ENCODE results near the gene KNSTRN.

GRCh38 chr15:40398413-40398873 is 15.9 kb downstream of the KNSTRN start:
- no peak for TF ChIP-seq POLR2AphosphoS5 (IDR thresholded peaks at IDR 0.05)
- no peak for TF ChIP-seq CTCF (IDR thresholded peaks at IDR 0.05)
- no peak for TF ChIP-seq EP300 (IDR thresholded peaks at IDR 0.05)

Measured in suprapubic skin (tissue), 4 donors.